ENCODE measurements around the gene CACFD1. TPM values are rescaled to one million over a fixed set of nuclear protein-coding genes. Genes with fewer than 3 reads are reported as not detected.

The CACFD1 gene
- total and polyA plus RNA-seq, 3 donors from 2014 or later: 34.7 to 47.9 (median 43.3) TPM

- Histone ChIP-seq H3K36me3 (ENCODE audit: low read depth, missing control alignments) (no peaks in the 10 kb centered on the region), H3K9me3 (no peaks in the 10 kb centered on the region), H3K4me3 (no peak overlapping the region), H3K4me1 (no peaks in the 10 kb centered on the region), H3K27ac (no peak overlapping the region), H3K27me3 (no peaks in the 10 kb centered on the region)
- DNase-seq: no peak
- no peak for TF ChIP-seq POLR2A (IDR thresholded peaks at IDR 0.05)
- WGBS, 2 donors: 93 to 100% methylated on average over 5 to 20 of the region's 20 CpGs
- intact Hi-C loops (cut with DNase I; ENCODE audit: low total_unique reads): no loop called here
Measured at GRCh38 chr9:133437753-133438531, 21.8 kb upstream of the CACFD1 start.

GRCh38 chr9:133439337-133439736 lies 20.4 kb upstream of the CACFD1 start:
- intact Hi-C loops (cut with DNase I; ENCODE audit: low total_unique reads): no loop called here
- H3K9me3 ChIP-seq: no peaks in the 10 kb centered on the region
- no peak for TF ChIP-seq CTCF (IDR thresholded peaks at IDR 0.05)
- TF ChIP-seq POLR2A (IDR thresholded peaks at IDR 0.05): no peak
- 67 to 69% methylated on average over 3 to 4 of the region's 4 CpGs for WGBS, 2 donors
- no peaks in the 10 kb centered on the region for H3K36me3 ChIP-seq (ENCODE audit: low read depth, missing control alignments)
- no peaks in the 10 kb centered on the region for H3K4me1 ChIP-seq
- H3K27me3 ChIP-seq: no peaks in the 10 kb centered on the region
- no peak overlapping the region for H3K4me3 ChIP-seq
- no peak overlapping the region for H3K27ac ChIP-seq
- DNase-seq: no peak

- no peak for TF ChIP-seq CTCF (IDR thresholded peaks at IDR 0.05)
- no peak for TF ChIP-seq POLR2A (IDR thresholded peaks at IDR 0.05)
- 88 to 91% methylated on average over 11 to 12 of the region's 12 CpGs for WGBS, 2 donors
- Histone ChIP-seq H3K27me3 (no peaks in the 10 kb centered on the region), H3K9me3 (no peaks in the 10 kb centered on the region), H3K4me1 (no peaks in the 10 kb centered on the region), H3K4me3 (no peak overlapping the region), H3K27ac (no peak overlapping the region), H3K36me3 (ENCODE audit: low read depth, missing control alignments) (no peaks in the 10 kb centered on the region)
- intact Hi-C loops (cut with DNase I; ENCODE audit: low total_unique reads): no loop called here
- no peak for DNase-seq
Measured at GRCh38 chr9:133440874-133441273, 18.9 kb upstream of the CACFD1 start.

- no peak overlapping the region for H3K27ac ChIP-seq
- H3K4me1 ChIP-seq: no peaks in the 10 kb centered on the region
- H3K27me3 ChIP-seq: no peaks in the 10 kb centered on the region
- no peak for DNase-seq
- TF ChIP-seq CTCF (IDR thresholded peaks at IDR 0.05) (no peak), POLR2A (IDR thresholded peaks at IDR 0.05) (no peak)
- no peak overlapping the region for H3K4me3 ChIP-seq
- 80 to 81% methylated on average over 5 of the region's 5 CpGs for WGBS, 2 donors
- intact Hi-C loops (cut with DNase I; ENCODE audit: low total_unique reads): no loop called here
- H3K36me3 ChIP-seq (ENCODE audit: low read depth, missing control alignments): no peaks in the 10 kb centered on the region
- no peaks in the 10 kb centered on the region for H3K9me3 ChIP-seq
Measured at GRCh38 chr9:133441571-133441970, 18.2 kb upstream of the CACFD1 start.

GRCh38 chr9:133443248-133443647 lies 16.5 kb upstream of the CACFD1 start:
- intact Hi-C loops (cut with DNase I; ENCODE audit: low total_unique reads): no loop called here
- Histone ChIP-seq H3K4me3 (no peak overlapping the region), H3K9me3 (no peaks in the 10 kb centered on the region), H3K4me1 (no peaks in the 10 kb centered on the region), H3K27ac (no peak overlapping the region), H3K36me3 (ENCODE audit: low read depth, missing control alignments) (no peaks in the 10 kb centered on the region), H3K27me3 (no peaks in the 10 kb centered on the region)
- WGBS, 2 donors: 86% methylated on average over 5 of the region's 15 CpGs; no CpG with 5 or more reads in 1 of the 2 donors
- TF ChIP-seq CTCF (IDR thresholded peaks at IDR 0.05) (no peak), POLR2A (IDR thresholded peaks at IDR 0.05) (no peak)
- no peak for DNase-seq

All from testis (tissue), 3 donors.